MM.1S (cell line): Measurements from ENCODE around the gene CAMK2A.

Experiments used
- CTCF ChIP-seq: fragments of 300-600 bp; sonication (generic); IDR thresholded peaks from 2 replicates; pipeline ENCODE4 v1.5.1; 2016; ENCODE audit warnings: antibody characterized with exemption, low read length, mixed read lengths
- EZH2 ChIP-seq: fragments of 300-600 bp; sonication (generic); optimal IDR thresholded peaks from 2 replicates; pipeline ENCODE3; 2017; ENCODE audit warnings: low read depth, mild to moderate bottlenecking, antibody characterized with exemption, low read length, mixed read lengths
- EZH2phosphoT487 ChIP-seq: fragments of 300-600 bp; sonication (generic); IDR thresholded peaks from 2 replicates; pipeline ENCODE4 v1.6.1; 2018; ENCODE audit warnings: antibody characterized with exemption, low read length

GRCh38 chr5:150242251-150242894, 47.2 kb downstream of the CAMK2A start:
- TF ChIP-seq CTCF (no peak), EZH2 (no peak), EZH2phosphoT487 (no peak)
